GM18951 (cell line): Measurements from ENCODE around the gene PLEKHB2.
"Not testable (repeated sequence)": the region's sequence is repeated elsewhere in the genome, so short reads cannot be mapped to it uniquely, and the experiment has no call there.

Experiments
- POLR2A ChIP-seq: IDR thresholded peaks from 4 replicates; pipeline ENCODE4 v1.6.1; 2011; ENCODE audit warnings: mild to moderate bottlenecking; ENCODE audit not compliant: insufficient read length, insufficient read depth; ENCODE audit errors: extremely low read depth
- in situ Hi-C: fragments of 300-500 bp; cut with MboI; formaldehyde crosslinking; loops from one replicate; pipeline ENCODE4 v1.12.0; 2022; ENCODE audit warnings: low sequenced_read_pairs, mixed read lengths, inconsistent platforms; ENCODE audit not compliant: unreplicated experiment

The PLEKHB2 gene

GRCh38 chr2:131105950-131106801 lies 1.0 kb downstream of the PLEKHB2 start:
- no peak for TF ChIP-seq POLR2A
- in situ Hi-C loops, result no loop called here

GRCh38 chr2:131112529-131112928 lies 7.4 kb downstream of the PLEKHB2 start:
- TF ChIP-seq POLR2A, result no peak
- in situ Hi-C loops, result no loop called here

DNA sequence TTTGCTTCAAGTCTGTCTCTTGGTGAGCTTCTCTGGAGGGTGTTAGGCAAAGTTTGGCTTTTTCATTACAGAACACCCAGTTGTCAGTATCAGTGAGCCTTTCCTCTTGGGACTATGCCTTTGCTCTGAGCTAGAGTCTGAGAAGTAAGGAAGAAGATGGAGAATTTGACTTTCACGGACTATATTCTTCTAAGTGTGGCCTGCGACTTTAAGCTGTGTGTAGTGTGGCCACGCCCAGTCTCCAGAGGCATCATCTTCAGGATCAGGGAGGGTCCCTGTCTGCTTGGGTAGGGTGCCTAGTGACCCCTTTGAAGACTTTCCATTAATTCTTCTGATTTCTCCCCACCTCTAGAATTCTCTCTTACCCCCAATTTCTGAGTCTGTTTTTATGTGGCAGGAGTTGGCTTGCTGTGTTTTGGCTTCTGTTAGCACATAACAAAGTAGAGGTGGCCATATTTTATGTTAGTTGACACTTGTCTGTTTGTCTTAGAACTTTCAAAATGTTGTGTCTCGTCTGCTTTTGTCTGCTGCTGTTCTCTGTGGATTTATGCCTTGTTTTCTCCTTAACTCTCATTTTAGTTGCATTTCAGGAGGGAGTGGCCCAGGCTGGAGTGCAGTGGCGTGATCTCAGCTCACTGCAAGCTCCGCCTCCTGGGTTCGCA lies 8.6 kb downstream of the PLEKHB2 start:
- TF ChIP-seq POLR2A, result no peak
- in situ Hi-C loops, result no loop called here

GRCh38 chr2:131114950-131115349 lies 9.8 kb downstream of the PLEKHB2 start:
- in situ Hi-C loops, result not testable (repeated sequence)

DNA sequence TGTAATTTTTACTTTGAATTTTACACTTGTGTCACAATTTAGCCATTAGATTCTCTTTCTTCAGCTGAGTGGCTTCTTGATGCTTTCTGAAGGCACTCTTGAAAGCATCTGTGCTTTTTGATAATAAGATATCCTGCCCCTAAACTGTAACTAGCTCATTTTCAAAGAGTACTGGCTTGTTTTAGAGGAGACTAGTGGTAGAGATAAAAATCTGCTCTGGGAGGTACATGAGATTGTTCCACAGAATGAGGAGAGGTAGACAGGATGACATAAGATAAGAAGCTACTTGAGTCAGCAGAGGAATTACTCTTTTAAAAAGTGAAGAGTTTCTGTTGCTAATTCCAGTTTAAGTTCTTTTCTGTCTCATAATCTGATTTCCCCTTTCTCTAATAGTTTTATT lies 10.6 kb downstream of the PLEKHB2 start:
- in situ Hi-C loops, result no loop called here
- no peak for TF ChIP-seq POLR2A

DNA sequence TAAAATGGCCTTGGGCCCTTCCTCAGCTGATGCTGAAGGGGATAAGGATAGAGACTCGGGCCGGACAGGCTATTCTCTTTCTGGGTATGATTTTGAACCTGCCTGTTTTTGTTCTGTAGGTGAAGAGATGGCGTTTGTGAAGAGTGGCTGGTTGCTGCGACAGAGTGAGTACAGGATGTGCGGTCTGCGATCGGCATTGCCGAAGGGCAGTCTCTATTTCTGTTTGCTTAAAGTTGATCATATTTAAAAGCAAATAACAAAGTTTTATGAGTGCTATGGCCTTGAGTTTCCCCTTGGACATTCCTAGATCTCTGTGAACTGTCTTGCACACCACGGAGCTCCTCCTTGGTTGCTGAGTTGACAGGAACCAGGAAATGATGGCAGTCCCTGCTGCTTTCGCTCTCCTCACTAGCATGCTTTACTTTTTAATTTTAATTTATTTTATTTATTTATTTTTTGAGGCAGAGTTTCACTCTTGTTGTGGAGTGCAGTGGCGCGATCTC lies 15.7 kb downstream of the PLEKHB2 start:
- no peak for TF ChIP-seq POLR2A
- in situ Hi-C loops, result no loop called here

DNA sequence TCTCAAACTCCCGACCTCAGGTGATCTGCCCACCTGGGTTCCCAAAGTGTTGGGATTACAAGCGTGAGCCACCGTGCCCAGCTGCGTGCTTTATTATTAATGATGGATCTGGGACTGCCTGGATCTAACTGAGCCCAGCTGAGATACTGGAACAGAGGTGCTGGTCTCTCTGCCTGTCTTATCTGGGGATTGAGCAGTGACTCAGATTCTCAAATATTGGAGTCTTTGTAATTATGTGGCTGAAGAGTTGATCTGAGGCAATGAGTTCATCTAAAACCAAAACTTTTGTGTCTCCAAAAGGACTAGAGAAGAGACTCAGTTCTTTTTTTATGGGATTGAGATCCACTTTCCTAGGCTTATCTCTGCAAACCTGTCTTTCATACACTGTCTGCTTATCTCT lies 16.3 kb downstream of the PLEKHB2 start:
- TF ChIP-seq POLR2A, result no peak
- in situ Hi-C loops, result no loop called here

DNA sequence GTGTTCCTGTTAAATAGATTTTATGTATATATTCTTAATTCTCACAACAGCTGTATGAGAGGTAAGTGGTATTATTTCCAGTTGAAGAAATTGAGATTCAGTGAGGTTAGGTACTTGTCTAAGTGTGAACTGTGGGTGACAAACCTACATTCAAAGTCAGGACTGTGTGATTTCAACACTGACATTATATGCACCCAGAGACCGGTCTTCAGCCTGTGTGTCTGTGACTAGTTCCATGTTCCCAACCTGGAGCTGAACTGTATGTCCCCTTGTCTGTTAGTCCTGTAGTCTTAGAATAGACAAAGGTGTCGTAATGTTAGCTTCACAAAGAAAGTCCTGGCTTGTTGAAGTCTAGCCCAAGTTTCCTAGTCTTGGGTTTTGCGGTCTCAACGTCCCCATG lies 17.4 kb downstream of the PLEKHB2 start:
- no peak for TF ChIP-seq POLR2A
- in situ Hi-C loops, result no loop called here

DNA sequence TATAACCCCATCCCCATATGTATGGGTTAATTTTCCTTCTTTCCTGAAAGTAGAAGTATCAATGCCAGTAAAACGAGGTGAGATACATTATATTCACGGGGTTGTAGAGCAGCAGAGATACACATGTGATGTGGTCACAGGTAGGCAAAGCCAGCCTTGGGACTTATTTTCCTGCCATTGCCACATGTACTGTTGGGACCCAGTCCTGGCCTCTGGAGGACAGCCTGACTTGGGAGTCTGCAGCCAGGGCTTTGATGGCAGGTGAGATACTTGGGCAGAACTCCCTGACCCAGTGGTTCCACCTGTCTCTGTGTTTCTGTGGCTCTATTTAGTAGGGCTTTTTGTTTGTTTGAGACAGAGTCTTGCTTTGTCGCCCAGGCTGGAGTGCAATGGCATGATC lies 18.1 kb downstream of the PLEKHB2 start:
- no peak for TF ChIP-seq POLR2A
- in situ Hi-C loops, result no loop called here

DNA sequence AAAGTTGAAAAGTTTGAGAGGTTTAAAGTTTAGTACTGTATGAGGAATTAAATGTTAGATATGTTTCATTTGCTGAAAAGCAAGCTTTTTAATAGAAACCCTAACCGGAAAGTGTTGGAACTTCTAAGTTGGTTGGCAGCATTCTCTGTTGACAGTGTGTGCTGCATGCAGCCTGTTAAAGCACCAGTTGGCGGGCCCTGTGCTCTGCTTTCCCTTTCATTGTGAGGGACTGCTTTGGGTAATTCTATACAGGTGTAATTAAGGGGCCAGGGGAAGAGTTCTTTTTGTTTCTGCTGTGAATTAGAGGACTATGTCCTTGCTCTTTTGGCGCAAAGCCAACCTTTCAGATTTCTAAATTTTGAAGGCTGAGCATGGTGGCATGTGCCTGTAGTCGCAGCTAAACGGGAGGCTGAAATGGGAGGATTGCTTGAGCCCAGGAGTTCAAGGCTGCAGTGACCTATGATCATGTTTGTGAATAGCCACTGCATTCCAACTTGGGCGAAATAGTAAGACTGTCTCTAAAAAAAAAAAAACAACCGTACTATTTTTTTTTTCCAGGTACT lies 20.1 kb downstream of the PLEKHB2 start:
- in situ Hi-C loops, result no loop called here
- no peak for TF ChIP-seq POLR2A

GRCh38 chr2:131126436-131126835 lies 21.3 kb downstream of the PLEKHB2 start:
- in situ Hi-C loops, result no loop called here
- TF ChIP-seq POLR2A, result no peak

GRCh38 chr2:131127076-131127475 lies 21.9 kb downstream of the PLEKHB2 start:
- in situ Hi-C loops, result no loop called here
- no peak for TF ChIP-seq POLR2A

- in situ Hi-C loops, result no loop called here
- TF ChIP-seq POLR2A, result no peak
Observed at GRCh38 chr2:131127981-131128380, 22.8 kb downstream of the PLEKHB2 start.

DNA sequence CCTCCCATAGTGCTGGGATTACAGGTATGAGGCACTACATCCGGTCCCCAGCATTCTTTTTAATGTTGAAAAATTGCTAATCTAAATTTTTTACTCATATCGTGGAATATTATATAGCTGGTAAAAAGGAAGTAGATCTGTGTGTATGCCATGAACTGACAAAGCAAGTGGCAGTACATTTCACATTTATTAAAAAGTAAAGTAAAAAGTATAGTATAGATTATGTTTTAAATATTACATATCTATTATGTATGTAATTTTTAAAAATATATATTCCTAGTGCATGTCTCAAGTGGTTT lies 25.1 kb downstream of the PLEKHB2 start:
- in situ Hi-C loops, result no loop called here

More for the DNA sequence above, 25.1 kb downstream of the PLEKHB2 start:
- no peak for TF ChIP-seq POLR2A
